Loucy (cell line): ENCODE measurements around the gene TBC1D26.

Source experiments
- CTCF ChIP-seq: fragments of 200-600 bp; sonication (generic); conservative IDR thresholded peaks from 2 replicates; pipeline ENCODE4 v1.5.1; 2014; ENCODE audit warnings: mild to moderate bottlenecking, antibody characterized with exemption, low read length
- EZH2phosphoT487 ChIP-seq: fragments of 200-600 bp; IDR thresholded peaks from 2 replicates; pipeline ENCODE4 v1.6.1; 2018; ENCODE audit warnings: antibody characterized with exemption, mild to moderate bottlenecking, moderate library complexity, borderline replicate concordance

- TF ChIP-seq CTCF = no peak
- TF ChIP-seq EZH2phosphoT487 = no peak
Measured at GRCh38 chr17:15742921-15743320, 10.8 kb downstream of the TBC1D26 start.
